Stimulated activated CD4-positive, alpha-beta T cell treated with anti-CD3 and anti-CD28 coated beads, Interleukin-1b, Interleukin-23, amount 100 ng/mL, for 48 hours (primary cell): ENCODE data around the gene FRAS1.
"Not testable (repeated sequence)": the region's sequence is repeated elsewhere in the genome, so short reads cannot be mapped to it uniquely, and the experiment has no call there.

Experiments used
- DNase-seq: peaks from one replicate; pipeline ENCODE4 v3.0.0-alpha.2; 2020

The FRAS1 gene, protein sequence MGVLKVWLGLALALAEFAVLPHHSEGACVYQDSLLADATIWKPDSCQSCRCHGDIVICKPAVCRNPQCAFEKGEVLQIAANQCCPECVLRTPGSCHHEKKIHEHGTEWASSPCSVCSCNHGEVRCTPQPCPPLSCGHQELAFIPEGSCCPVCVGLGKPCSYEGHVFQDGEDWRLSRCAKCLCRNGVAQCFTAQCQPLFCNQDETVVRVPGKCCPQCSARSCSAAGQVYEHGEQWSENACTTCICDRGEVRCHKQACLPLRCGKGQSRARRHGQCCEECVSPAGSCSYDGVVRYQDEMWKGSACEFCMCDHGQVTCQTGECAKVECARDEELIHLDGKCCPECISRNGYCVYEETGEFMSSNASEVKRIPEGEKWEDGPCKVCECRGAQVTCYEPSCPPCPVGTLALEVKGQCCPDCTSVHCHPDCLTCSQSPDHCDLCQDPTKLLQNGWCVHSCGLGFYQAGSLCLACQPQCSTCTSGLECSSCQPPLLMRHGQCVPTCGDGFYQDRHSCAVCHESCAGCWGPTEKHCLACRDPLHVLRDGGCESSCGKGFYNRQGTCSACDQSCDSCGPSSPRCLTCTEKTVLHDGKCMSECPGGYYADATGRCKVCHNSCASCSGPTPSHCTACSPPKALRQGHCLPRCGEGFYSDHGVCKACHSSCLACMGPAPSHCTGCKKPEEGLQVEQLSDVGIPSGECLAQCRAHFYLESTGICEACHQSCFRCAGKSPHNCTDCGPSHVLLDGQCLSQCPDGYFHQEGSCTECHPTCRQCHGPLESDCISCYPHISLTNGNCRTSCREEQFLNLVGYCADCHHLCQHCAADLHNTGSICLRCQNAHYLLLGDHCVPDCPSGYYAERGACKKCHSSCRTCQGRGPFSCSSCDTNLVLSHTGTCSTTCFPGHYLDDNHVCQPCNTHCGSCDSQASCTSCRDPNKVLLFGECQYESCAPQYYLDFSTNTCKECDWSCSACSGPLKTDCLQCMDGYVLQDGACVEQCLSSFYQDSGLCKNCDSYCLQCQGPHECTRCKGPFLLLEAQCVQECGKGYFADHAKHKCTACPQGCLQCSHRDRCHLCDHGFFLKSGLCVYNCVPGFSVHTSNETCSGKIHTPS (N-terminal part only)

DNA sequence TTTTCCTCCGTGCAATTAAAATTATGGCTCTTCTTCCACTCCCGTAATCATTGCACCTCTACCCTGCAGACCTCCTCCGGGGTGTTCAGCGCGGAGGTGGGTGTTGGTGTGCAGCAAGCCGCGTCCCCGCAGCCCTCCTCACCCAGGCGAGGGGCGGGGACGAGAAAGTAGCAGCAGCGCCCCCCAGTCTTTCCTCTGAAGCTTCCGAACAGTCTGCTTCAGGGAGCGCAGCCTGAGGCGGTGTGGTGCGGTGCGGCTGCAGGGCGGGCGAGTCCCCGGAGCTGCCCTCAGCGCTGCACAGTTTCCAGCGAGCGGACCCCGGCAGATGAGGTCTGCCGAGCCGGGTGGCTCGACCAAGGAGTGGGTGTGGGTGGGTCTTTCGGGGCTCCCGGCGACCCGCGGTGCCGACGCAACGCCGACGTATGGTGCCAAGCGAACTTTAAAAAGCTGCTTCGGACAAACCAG, at the start of gene FRAS1:
Gene FRAS1, plus strand, starts transcription at position 189 of the 465 bp plus-strand sequence. CDS start 687 bp downstream, outside the sequence.
- no peak for DNase-seq

DNA sequence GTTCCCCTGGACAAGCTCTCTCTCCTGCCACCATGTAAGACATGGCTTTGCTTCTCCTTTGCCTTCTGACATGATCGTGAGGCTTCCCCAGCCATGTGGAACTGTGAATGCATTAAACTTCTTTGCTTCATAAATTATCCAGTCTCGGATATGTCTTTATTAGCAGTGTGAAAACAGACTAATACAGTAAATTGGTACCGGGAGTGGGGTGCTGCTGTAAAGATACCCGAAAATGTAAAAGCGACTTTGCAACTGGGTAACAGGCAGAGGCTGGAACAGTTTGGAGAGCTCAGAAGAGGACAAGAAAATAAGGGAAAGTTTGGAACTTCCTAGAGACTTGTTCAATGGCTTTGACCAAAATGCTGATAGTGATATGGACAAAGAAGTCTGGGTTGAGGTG, 46.1 kb upstream of the FRAS1 start:
- DNase-seq, result not testable (repeated sequence)

DNA sequence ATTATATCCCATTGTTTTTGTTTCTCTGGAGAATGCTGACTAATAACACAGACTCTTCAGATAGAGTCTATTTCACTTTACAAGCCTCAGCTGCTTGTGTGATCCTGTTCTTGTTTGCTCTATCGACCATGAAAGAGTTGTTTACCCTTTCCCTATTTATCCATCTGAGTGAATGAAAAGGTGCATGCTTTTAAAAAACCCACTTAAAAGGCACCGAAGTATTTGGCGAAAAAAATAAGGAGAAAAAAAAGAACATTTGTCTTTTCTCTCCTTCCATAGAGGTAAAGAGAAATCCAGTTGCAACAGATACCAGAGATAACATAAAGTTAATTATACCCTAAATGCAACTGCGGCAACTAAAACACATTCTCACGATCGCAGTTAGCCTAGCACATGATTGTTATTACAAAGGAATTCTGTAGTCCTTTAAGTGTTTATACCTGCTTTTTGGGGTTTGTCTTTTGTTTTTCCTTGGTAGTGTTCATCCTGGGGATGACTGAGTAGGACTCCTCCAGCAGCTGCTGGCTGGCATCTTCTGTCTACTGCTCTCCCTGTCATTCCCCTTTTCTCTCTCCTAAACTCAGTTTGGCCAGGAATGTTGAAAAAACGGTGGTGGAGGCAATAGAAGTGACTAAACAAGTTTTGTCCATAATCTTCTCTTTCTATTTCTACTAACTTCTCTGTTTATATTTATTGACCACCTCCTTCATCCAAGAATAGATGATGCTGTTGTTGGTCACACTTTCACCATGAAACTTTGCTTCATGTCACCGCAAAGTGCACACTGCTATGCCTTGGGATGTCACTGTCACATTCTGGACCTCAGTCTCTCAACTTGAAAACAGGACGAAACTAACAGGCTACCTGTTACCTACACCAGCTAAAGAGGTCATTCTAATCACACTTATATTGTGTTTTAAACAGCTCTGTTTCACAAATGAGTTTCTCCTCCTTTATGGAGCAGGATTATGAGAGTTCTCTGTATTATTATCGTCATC, 41.9 kb upstream of the FRAS1 start:
- DNase-seq, result no peak

DNA sequence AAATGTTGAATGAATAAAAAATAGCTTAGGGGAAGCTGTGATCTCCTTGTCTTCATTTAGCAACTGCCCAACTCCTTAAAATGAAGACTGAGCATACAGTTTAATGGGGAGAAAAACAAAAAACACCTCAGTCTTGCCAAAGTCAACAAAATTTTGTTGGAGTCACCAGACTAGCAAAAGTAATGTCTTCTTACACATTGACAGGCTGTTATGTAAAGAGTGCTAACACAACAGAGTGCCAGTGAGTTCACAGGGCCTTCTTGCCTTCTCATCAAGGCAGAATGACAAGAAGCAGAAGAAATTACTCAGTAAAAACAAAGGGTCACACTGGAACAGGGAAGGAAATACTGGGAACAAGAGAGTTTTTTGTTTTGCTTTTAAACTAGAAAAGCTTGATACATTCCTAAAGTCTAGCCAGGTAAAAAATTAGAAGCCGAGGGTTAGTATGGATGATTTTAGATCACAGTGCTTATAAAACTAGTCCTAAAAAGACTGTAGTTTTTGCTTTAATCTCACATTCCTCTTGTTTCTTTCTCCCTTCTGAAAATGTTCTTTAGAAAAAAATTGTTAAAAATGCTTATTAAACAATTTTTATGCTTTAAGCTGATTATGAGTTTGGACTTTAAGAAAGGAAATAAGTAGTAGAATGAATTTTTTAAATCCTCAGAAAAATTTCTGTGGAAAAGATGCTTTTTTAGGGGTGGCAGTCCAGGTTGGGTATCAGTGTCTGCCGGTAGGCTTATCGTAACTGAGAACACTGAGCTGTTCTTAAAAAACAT, 38.7 kb upstream of the FRAS1 start:
- DNase-seq, result no peak

DNA sequence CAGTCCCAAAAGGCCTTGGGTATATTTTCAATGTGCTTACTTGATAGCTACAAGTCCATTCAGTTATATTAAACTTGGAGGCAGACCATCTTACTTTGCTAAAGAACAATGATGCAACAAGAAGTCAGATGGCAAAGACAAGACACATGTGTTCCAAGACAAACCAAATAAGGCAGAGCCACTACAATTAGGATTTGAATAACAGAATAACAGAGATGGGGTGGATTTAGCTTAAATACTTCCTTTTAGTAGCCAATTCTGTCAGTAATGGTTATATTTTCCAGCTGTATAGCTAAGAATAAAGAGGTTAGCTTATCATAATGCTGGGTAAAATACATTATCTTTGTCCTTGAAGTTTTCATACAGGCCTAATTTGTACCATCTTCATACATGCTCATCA, 37.7 kb upstream of the FRAS1 start:
- no peak for DNase-seq

DNA sequence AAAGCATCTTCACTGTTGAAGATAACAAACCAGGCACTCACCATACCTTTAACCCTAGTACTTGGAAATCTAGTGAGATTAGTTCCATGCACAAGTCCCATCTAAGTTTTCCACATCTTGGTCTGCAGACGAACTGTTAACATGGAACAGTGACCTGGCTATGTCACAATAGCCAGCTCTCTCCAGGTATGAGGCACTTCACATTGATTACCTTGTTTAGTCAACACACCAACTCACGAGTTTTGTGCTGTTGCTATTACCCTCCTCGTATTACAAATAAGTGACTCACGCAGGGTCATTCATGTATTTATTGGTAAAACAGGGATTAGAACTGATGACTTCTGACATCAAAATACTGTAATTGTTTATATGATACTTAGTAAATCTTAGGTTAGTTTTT, 36.4 kb upstream of the FRAS1 start:
- DNase-seq, result no peak

DNA sequence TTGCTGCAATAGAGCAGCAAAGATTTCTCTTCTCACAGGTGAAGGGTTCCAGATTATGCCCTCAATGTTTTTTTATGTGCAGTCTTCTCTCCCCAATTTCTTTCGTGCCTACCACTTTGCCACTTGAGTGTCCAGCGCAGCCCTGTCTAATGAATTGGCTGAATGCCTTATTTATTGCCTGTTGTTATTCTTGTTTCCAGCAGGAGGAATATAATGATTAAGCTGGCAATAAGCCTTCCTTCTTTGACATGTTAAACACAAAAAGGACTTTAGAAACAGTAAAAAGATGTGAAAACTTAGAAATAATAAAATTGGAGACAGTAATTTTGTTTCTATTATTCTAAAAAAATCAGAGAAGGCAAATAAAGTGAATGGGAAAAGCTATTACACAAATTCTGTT, 34.6 kb upstream of the FRAS1 start:
- DNase-seq, result no peak

DNA sequence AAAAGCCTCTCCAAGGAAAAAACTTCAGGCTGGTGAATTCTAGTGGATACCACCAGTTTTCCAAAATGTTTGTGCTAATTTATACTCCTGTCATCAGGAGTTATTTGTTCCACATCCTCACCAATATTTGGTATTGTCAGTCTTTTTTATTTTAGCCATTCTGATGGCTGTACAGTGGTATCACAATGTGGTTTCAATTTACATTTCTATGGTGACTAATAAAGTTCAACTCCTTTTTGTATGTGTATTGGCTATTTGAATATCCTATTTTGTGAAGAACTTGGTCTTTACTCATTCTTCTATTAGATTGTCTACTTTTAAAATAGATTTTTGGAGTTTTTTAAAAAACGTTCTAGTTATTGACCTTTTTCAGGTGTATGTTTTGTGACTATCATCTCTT, 33.0 kb upstream of the FRAS1 start:
- no peak for DNase-seq

DNA sequence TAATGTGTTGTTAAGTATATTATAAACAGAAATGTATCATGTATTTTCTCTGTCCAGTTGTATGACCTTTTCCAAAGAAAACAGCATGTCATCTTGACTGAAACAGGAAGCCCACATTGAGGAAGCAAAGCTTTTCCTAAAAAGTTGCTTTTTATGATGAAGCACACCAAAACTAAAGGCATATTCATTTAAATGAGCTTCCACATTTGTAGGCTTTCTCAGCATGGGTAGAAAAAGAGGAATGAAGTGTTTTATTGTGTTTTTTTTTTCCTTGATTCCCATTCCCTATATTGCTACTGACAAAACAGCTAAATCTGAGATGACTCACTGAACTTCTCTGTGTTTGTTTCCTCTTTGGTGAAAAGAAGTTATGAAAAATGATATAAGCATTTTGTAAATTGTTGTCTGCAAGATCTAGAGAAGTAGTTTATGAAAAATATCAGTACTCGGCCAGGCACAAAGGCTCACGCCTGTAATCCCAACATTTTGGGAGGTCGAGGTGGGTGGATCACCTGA, 32.5 kb upstream of the FRAS1 start:
- no peak for DNase-seq

DNA sequence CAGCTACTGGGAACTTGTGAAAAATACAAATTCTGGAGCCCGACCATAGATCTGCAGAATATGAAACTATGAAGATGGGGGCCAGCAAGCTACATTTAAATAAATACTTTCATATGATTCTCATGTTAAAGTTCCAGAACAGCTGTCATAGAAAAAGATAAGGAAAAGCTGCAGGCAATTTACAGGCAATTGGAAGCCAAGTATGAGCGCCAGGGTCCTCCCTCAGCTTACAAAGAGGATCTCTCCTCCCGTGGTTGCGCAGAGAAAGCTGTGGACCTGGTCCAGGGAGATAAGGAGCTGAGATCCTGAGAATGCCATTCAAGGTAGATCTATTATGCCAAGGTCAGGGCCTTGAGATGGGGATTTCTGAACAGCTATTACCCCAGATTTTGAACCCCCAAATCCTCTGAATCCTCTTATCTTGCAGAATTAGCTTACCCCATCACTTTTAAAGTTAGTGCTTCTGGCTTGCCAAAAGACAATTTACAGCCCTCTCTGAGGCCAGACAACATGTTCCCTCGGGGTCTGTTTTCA, 25.6 kb upstream of the FRAS1 start:
- DNase-seq, result no peak

DNA sequence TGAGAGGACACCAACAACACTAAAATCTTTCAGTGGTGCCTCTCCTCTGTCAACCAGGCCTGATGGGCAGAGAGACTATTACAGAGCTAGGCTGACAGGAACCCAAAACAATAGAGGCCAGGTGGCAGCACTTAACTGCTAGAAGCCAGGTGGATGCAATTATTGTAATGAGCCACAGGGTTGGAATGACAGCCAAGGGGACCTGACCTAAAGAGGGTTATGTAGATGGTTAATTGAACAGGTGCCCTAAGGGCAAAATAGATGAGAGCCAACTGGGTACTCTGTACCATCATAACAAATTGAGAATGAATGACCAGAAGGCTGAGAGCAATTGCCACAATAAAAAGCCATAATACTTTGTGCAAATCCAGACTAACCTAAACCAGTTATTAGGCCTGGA, 24.7 kb upstream of the FRAS1 start:
- no peak for DNase-seq

DNA sequence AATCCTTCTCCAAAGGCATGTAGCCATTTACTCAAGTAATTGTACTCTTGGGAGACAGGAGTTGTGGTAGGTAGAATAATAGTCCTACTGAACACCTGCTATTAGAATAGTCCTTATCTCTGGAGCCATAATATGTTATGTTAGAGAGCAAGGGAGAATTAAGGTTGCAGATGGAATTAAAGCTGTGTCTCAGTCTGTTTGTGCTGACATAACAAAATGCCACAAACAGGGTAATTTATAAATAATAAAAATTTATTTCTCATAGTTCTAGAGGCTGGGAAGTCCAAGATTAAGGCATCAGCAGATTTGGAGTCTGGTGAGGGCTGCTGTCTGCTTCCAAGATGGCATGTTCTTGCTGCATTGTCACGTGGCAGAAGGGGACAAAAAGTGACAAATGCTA, 24.2 kb upstream of the FRAS1 start:
- DNase-seq, result no peak

DNA sequence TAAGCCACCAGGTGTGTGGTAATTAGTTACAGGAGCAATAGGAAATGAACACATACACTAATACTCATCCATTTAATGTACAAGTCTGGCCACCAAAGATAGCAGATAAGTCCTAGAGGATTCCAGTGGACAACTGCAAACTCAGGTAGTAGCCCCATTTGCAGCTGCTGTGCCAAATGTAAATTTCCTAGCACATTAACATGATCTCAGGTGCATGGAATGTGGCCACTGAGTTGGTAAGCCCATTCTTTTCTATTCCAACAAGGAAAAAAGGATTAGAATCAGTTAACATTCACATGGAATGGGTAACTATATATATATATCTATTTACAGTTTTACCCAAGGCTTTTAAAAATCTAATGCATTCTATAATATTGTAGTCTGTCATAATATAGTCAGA, 23.3 kb upstream of the FRAS1 start:
- no peak for DNase-seq

DNA sequence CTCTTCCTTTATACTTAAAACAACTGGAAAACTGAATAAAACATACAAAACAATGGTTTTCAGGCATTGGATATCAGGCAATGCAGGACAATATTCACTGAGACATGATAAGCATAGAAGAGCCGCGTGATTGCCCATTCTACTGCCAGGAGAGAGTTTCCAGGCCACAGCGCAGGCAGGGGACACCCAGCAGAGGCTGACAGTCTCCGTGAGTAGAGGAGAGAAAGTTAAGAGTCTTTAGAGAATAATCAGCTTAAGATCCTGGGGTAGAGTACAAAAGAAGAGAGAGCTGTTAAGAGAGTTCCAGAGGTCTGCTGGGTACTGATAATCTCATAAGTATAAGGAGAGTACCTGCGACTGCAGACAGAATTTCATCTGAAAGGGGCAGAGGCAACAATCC, 18.4 kb upstream of the FRAS1 start:
- no peak for DNase-seq

DNA sequence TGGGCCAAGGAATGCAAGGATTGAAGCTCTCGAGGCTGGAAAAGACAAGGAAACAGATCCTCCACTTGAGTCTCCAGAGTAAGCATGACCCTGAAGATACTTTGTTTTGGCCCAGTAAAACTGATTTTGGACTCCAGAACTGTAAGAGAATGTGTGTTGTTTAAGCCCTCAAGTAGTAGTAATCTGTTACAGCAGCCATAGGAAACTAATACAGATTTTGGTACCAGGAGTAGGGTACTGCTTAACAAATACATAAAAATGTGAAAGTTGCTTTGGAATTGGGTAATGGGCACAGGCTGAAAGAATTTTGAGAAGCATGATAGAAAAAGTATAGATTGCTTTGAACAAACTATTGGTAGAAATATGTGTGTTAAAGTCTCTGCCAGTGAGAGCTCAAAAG, 17.4 kb upstream of the FRAS1 start:
- DNase-seq, result no peak

DNA sequence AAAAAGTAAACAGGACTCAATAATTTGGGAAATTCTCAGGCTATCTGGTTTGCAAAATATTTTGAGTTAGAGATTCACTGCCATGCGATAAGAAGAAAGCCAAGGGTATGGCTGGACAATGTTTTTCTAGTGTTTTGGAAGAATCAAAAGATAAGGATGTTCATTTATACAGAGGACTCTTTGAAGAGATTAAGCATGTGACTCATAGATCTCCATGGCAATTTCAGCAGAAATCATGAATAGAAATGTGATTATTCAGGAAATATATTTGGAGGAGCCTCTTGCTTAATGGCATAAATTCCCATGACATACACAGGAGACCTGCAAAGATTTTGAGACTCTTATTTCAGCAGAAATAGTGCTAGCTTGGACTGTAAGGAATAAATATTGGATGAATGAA, 16.7 kb upstream of the FRAS1 start:
- DNase-seq, result no peak

DNA sequence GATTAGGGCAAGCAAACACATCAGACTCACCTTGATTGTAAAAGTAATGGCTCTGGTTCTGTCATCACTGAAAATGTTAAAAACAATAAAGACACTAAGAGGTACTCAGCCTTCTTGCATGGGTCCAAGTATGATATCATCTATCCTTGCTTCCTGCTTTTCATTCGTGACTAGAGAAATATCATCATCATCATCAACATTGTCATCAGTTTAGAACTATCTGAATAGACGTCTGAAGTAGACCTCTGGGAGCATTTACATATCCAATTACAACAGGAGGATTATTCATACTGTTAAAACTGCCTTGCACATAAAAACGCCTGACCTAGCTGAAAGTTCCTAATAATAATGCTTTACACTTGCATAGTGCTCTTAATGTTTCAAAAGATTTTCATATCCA, 9.8 kb upstream of the FRAS1 start:
- no peak for DNase-seq

DNA sequence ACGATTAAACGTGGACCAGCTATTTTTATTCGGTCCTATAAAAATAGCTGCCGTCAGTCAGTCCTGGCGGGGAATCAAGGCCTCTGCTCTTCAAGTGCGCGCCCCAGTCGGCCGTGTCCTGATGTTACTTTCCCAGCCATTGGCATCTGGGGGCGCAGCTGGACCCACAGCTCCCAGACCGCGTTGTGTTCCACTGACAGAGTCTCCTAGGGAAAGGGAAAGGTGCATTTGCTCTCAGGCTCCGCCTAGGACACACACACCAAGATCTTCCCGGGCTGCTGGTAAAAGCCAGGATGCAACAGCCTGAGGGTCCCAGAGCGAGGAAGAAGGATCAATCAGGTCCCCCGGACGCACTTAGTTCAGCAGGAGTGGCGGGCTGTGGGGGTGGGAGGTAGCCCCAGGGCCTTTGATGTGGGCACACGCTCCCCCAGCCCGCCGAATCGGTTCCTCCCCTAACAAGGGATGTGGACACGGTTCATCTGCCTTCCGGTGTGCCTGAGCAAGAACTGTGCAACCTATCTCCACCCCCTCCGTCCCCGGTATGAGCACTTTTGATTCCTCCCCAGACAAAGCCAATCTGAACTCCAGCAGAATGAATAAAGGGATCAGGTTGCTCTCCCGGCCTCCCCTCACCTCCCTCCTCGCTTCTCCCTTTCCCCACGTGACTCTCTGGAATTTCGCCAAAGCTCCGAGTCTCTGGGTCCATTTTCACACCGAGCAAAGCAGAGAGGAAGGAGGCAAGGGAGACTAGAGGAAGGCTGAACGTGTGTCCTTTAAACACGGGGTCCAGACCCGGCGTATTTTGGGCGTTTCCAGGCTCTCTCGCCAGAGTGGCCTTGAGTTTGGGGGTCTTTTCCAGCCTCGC, 626 bp upstream of the FRAS1 start:
- peak; percentile 30 for DNase-seq

DNA sequence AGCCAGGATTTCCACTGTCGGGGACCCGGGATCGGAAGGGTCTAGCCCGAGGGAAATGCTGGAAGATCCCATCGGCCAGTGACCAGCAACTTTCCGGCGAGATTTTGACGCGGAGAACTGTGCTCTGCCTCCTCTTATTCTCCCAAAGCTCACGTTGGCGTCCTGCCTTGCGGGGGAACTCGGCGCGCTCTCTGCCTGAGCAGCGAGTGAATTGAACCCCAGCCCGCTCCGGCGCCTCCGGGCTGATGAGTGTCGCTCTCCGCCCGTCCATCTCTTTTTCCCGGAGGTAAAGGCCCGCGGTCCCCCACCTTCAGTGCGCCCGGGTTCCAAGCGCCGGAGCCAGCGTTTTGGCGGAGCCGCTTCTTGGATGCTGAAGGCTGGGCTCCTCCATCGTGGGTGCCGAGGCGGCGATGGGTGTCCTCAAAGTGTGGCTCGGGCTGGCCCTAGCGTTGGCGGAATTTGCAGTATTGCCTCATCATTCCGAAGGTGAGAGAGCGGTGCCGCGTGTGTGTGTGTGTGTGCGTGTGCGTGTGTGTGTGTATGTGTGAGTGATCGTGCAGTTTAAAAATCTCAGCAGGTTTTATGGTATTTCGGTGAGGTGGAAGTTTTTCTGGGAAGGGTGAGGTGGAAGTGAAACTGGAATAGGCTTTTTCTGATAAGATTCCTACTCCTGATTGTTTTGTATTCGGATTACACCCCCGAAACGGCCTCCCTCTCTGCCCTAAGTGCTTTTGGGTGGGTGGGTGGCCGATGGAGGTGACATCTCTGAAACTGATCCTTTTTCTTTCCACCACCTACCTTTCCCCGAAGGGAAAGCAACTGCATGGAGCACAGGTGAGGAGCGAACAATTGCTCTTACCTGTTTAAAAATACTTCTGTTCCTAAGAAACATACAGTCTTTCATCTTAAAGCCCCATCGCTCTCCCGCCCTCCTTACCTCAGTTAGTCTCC, 752 bp downstream of the FRAS1 start:
- peak; percentile 40 for DNase-seq
